ENCODE measurements around the gene MLXIP. TPM values are rescaled to one million over a fixed set of nuclear protein-coding genes. Genes with fewer than 3 reads are reported as not detected.
A peak's percentile ranks its signal among the peaks of the same experiment; 100 is the strongest.

The MLXIP gene
- total RNA-seq, 1 donor from 2014 or later, result 16.9 TPM

DNA sequence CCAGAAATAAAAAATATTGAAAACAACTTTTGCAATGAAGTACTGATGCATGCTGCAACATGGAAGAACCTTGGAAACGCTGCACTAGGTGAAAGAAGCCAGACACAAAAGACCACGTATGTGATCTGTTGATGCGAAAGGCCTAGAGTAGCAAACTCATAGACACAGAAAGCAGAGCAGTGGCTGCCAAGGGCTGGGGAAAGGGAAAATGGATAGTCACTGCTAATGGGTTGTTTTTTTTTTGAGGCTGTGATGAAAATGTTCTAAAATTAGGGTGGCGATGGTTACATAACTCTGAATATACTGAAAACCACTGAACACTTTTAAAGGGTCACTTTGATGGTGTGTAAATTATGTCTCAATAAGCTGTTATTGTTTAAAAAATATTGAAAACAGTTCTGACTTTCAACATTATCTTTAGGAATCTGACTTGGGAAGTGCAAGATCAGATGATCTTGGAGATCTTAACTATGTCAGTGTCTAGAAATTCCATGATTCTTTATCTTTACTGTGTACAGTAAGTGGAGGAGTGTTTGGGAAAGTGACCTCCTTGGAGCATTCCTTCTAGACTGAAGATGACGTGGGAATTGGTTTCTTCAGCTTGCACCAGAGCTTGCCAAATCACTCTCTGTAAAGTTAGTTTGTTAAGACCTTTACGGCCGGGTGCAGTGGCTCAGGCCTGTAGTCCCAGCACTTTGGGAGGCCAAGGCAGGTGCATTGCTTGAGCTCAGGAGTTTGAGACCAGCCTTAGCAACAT, 12.4 kb downstream of the MLXIP start:
- intact Hi-C loops (cut with DNase I), result no loop called here
- TF ChIP-seq, protein P1, sequence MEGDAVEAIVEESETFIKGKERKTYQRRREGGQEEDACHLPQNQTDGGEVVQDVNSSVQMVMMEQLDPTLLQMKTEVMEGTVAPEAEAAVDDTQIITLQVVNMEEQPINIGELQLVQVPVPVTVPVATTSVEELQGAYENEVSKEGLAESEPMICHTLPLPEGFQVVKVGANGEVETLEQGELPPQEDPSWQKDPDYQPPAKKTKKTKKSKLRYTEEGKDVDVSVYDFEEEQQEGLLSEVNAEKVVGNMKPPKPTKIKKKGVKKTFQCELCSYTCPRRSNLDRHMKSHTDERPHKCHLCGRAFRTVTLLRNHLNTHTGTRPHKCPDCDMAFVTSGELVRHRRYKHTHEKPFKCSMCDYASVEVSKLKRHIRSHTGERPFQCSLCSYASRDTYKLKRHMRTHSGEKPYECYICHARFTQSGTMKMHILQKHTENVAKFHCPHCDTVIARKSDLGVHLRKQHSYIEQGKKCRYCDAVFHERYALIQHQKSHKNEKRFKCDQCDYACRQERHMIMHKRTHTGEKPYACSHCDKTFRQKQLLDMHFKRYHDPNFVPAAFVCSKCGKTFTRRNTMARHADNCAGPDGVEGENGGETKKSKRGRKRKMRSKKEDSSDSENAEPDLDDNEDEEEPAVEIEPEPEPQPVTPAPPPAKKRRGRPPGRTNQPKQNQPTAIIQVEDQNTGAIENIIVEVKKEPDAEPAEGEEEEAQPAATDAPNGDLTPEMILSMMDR (IDR thresholded peaks at IDR 0.05), result no peak
- TF ChIP-seq POLR2A (IDR thresholded peaks at IDR 0.05) (no peak), POLR2AphosphoS5 (IDR thresholded peaks at IDR 0.05; ENCODE audit: insufficient read depth in 1 of 2, low read depth in 1 of 2) (no peak)
- Histone ChIP-seq H3K9me3 (no peaks in the 10 kb centered on the region), H3K36me3 (no peaks in the 10 kb centered on the region), H3K4me3 (no peak overlapping the region), H3K4me1 (peaks cover 90% of the 10 kb centered on the region), H3K27me3 (no peaks in the 10 kb centered on the region), H3K27ac (peak overlapping the region; percentile 72)
- DNase-seq (ENCODE audit: extremely low spot score in 2 of 2), result no peak

DNA sequence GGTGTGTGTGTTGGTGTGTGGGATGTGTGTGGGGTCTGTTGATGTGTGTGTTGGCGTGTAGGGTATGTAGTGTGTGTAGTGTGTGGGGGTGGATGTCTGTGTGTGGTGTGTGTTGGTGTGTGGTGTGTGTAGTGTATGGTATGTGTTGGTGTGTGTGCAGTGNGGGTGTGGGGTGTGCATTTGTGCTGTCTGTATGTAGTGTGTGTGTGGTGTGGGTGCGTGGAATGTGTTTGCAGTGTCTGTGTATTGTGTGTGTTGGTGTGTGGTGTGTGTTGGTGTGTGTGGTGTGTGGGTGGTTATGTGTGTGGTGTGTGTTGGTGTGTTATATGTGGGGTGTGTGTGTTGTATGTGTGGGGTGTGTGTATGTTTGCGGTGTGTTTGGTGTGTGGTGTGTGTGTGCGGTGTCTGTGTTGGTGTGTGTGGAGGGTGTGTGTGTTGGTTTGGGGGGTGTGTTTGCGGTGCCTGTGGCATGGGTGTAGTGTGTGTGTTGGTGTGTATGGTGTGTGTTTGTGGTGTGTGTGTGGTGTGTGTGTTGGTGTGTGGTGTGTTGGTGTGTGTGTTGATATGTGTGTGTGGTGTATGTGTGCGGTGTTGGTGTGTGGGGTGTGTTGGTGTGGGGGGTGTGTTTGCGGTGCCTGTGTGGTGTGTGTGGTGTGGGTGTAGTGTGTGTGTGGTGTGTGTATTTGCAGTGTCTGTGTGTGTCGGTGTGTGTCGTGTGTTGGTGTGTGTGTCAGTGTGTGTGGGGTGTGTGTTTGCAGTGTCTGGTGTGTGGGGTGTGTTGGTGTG, 14.7 kb downstream of the MLXIP start:
- H3K36me3 ChIP-seq, result no peaks in the 10 kb centered on the region
- peaks cover 85% of the 10 kb centered on the region for H3K4me1 ChIP-seq
- no peak for DNase-seq (ENCODE audit: extremely low spot score in 2 of 2)
- intact Hi-C loops (cut with DNase I), result no loop called here
- TF ChIP-seq POLR2A (IDR thresholded peaks at IDR 0.05) (no peak), POLR2AphosphoS5 (IDR thresholded peaks at IDR 0.05; ENCODE audit: insufficient read depth in 1 of 2, low read depth in 1 of 2) (no peak)
- TF ChIP-seq, protein P1 (IDR thresholded peaks at IDR 0.05), result no peak
- H3K27me3 ChIP-seq, result no peaks in the 10 kb centered on the region
- no peak overlapping the region for H3K4me3 ChIP-seq
- no peak overlapping the region for H3K27ac ChIP-seq
- H3K9me3 ChIP-seq, result no peaks in the 10 kb centered on the region

DNA sequence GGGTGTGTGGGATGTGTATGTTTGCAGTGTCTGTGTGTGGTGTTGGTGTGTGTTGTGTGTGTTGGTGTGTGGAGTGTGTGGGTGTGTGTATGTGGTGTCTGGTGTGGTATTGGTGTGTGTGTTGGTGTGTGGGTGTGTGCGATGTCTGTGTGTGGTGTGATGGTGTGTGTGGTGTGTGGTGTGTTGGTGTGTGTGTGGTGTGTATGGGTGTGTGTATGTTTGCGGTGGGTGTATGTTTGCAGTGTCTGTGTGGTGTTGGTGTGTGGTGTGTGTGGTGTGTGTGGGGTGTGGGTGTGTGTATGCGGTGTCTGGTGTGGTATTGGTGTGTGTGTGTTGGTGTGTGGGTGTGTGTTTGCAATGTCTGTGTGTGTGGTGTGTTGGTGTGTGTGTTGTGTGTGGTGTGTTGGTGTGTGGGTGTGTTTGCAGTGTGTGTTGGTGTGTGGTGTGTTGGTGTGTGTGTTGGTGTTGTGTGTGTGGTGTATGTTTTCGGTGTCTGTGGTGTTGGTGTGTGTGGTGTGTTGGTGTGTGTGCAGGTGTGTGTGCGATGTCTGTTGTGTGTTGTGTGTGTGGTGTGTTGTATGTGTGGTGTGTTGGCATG, 15.7 kb downstream of the MLXIP start:
- H3K9me3 ChIP-seq, result no peaks in the 10 kb centered on the region
- no peak overlapping the region for H3K27ac ChIP-seq
- H3K27me3 ChIP-seq, result no peaks in the 10 kb centered on the region
- peaks cover 85% of the 10 kb centered on the region for H3K4me1 ChIP-seq
- intact Hi-C loops (cut with DNase I), result no loop called here
- no peak for DNase-seq (ENCODE audit: extremely low spot score in 2 of 2)
- no peaks in the 10 kb centered on the region for H3K36me3 ChIP-seq
- TF ChIP-seq, protein P1 (IDR thresholded peaks at IDR 0.05), result no peak
- TF ChIP-seq POLR2AphosphoS5 (IDR thresholded peaks at IDR 0.05; ENCODE audit: insufficient read depth in 1 of 2, low read depth in 1 of 2) (no peak), POLR2A (IDR thresholded peaks at IDR 0.05) (no peak)
- H3K4me3 ChIP-seq, result no peak overlapping the region

GRCh38 chr12:122094735-122095631, 16.4 kb downstream of the MLXIP start:
- no peak overlapping the region for H3K27ac ChIP-seq
- no peaks in the 10 kb centered on the region for H3K9me3 ChIP-seq
- H3K4me3 ChIP-seq, result no peak overlapping the region
- TF ChIP-seq, protein P1 (IDR thresholded peaks at IDR 0.05), result no peak
- TF ChIP-seq POLR2AphosphoS5 (IDR thresholded peaks at IDR 0.05; ENCODE audit: insufficient read depth in 1 of 2, low read depth in 1 of 2) (no peak), POLR2A (IDR thresholded peaks at IDR 0.05) (no peak)
- no peaks in the 10 kb centered on the region for H3K36me3 ChIP-seq
- intact Hi-C loops (cut with DNase I), result no loop called here
- H3K4me1 ChIP-seq, result peaks cover 85% of the 10 kb centered on the region
- no peaks in the 10 kb centered on the region for H3K27me3 ChIP-seq
- no peak for DNase-seq (ENCODE audit: extremely low spot score in 2 of 2)
